ENCODE results near the gene AFAP1L1.

AFAP1L1 gene

GRCh38 chr5:149320791-149321330 lies 49.2 kb downstream of the AFAP1L1 start:
- no peak for TF ChIP-seq CTCF (IDR thresholded peaks at IDR 0.05; ENCODE audit: low read depth, low read length, missing control alignments)
- peak; percentile 96 for DNase-seq (ENCODE audit: extremely low read depth, low read depth)
- no peak overlapping the region for H3K4me3 ChIP-seq (replicated peaks; ENCODE audit: low read depth, low read length)

DNA sequence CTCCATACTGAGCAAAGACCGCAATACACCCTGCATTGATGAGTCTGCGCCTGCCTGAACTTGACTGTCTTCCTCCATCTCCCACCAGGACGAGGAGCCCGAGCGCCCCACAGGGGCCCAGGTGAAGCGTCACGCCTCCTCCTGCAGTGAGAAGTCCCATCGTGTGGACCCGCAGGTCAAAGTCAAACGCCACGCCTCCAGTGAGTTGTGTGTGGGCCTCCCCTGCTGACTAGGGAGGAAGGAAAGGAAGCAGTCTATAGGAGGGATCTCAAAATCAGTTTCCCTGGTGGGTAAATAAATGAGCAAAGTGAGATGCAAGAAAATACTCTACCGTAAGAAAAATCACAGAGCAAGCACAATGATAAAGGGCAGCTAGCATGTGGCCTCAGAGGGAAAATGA lies 50.9 kb downstream of the AFAP1L1 start:
- H3K4me3 ChIP-seq (replicated peaks; ENCODE audit: low read depth, low read length), result no peak overlapping the region
- TF ChIP-seq CTCF (IDR thresholded peaks at IDR 0.05; ENCODE audit: low read depth, low read length, missing control alignments), result no peak
- DNase-seq (ENCODE audit: extremely low read depth, low read depth), result no peak

GRCh38 chr5:149323210-149323609 lies 51.6 kb downstream of the AFAP1L1 start:
- DNase-seq (ENCODE audit: extremely low read depth, low read depth), result no peak
- no peak overlapping the region for H3K4me3 ChIP-seq (replicated peaks; ENCODE audit: low read depth, low read length)
- no peak for TF ChIP-seq CTCF (IDR thresholded peaks at IDR 0.05; ENCODE audit: low read depth, low read length, missing control alignments)

DNA sequence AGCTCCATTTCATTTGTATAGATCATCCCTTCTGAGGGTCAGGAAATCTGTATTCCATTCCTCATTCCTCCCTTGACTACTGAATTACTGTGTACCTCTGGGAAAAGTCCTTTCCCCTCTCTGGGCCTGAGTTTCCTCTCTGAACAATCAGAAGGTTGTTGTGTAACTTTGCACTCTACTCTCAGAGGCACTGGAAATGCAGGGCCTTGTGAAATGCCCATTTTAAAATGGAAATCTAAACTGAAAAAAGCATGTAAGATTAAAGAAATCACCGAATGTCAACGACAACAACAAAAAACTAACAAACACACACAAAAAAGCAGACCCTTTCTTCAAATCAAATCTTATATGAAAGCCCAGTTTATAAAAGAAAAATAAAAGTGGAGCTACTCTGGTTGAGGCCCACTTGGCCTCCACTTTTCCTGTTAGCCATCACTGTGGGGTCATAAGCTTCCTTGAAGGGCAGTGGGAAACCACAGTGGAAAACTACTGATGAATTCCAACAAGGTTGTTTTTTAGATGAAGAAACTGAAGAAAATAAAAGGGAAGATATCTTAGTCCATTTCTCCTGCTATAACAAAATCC lies 52.1 kb downstream of the AFAP1L1 start:
- DNase-seq (ENCODE audit: extremely low read depth, low read depth), result no peak
- no peak overlapping the region for H3K4me3 ChIP-seq (replicated peaks; ENCODE audit: low read depth, low read length)
- TF ChIP-seq CTCF (IDR thresholded peaks at IDR 0.05; ENCODE audit: low read depth, low read length, missing control alignments), result no peak

- no peak for DNase-seq (ENCODE audit: extremely low read depth, low read depth)
- no peak for TF ChIP-seq CTCF (IDR thresholded peaks at IDR 0.05; ENCODE audit: low read depth, low read length, missing control alignments)
These were observed 53.0 kb downstream of the AFAP1L1 start for GRCh38 chr5:149324641-149325040.

GRCh38 chr5:149325166-149325735 lies 53.6 kb downstream of the AFAP1L1 start:
- DNase-seq (ENCODE audit: extremely low read depth, low read depth), result peak; percentile 19
- H3K4me3 ChIP-seq (replicated peaks; ENCODE audit: low read depth, low read length), result no peak overlapping the region
- no peak for TF ChIP-seq CTCF (IDR thresholded peaks at IDR 0.05; ENCODE audit: low read depth, low read length, missing control alignments)

More at GRCh38 chr5:149324641-149325040, 53.0 kb downstream of the AFAP1L1 start:
- no peak overlapping the region for H3K4me3 ChIP-seq (replicated peaks; ENCODE audit: low read depth, low read length)

Data from HFF-Myc (cell line).